HL-60/S4 (cell line): ENCODE data around the gene ANXA4.

Experiments used
- in situ Hi-C: fragments of 300-500 bp; cut with MboI; formaldehyde crosslinking; loops from 2 replicates; pipeline ENCODE4 v1.14.3; 2022; ENCODE audit warnings: low sequenced_read_pairs

The ANXA4 gene

GRCh38 chr2:69833752-69834151 lies 91.8 kb downstream of the ANXA4 start:
- in situ Hi-C loops = no loop called here

GRCh38 chr2:69835666-69836065 lies 93.7 kb downstream of the ANXA4 start:
- in situ Hi-C loops = no loop called here

DNA sequence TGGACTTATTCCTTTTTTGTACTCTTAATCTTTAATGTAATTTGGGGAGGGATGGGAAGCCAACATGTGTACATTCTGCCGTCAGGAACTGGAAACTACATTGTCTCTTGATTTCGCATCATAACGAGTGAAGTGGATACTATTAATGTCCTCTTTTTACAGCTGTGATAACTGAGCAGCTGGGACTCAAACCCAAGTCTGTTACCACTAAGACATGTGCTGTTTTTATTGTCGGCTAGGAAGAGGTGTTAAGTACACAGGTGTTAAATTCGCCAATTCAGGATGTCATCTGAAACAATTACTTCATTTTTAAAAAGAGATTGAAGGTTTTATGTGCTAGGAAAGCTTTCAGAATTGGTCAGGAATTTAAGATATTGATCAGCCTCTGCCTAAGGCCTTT lies 94.4 kb downstream of the ANXA4 start:
- in situ Hi-C loops = no loop called here

DNA sequence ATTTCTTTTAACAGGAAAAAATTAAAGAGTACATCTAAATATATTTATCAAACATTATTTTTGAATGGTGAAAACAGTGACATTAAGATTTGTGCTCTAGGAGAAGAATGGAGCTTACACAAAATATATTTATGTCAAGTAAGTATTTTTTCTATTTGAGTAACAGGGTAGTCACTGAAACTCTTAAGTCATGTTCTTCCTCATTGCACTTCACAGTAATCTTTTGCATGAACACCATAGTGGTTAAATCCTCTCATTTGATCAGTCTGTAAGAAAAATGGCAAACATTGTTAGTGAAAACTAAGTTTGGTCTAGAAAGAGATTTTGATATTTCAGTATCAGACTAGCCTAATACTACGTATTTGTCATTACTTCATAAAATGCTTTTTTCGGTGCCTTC lies 95.6 kb downstream of the ANXA4 start:
- in situ Hi-C loops = no loop called here

DNA sequence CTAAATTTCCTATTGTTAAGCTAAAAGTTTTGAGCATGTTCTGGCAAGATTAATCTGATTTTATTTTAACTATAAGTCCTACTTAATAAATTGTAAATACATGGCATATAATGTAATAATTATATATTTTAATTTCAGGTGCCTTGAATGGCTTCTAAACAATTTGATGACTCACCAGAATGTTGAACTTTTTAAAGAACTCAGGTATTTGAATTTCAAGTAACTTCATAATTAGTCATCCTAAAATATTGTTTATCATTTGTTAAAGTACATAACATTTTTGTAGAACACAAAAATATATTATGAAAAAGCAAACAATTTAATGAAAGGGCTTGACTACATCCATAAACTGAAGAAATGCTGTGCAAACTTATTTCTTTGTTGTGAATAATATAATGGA lies 102.1 kb downstream of the ANXA4 start:
- in situ Hi-C loops = no loop called here

DNA sequence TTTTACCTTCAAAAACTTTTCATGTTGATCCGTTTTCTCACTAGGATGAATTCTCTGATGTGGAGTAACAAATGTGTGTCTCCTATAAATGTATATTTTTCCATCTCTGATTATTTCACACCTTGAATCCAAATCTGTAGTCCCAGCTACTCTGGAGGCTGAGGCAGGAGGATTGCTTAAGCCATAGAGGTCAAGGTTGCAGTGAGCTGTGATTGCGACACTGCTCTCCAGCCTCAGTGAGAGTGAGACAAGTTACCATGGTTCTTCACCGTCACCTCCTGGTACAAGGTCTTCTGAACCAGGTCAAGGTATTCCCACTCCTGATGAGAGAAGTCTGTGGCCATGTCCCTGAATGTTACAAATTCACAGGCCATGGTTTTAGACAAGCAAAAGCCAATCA lies 102.6 kb downstream of the ANXA4 start:
- in situ Hi-C loops = no loop called here

- in situ Hi-C loops = no loop called here
Observed at GRCh38 chr2:69846182-69847067, 104.5 kb downstream of the ANXA4 start.

DNA sequence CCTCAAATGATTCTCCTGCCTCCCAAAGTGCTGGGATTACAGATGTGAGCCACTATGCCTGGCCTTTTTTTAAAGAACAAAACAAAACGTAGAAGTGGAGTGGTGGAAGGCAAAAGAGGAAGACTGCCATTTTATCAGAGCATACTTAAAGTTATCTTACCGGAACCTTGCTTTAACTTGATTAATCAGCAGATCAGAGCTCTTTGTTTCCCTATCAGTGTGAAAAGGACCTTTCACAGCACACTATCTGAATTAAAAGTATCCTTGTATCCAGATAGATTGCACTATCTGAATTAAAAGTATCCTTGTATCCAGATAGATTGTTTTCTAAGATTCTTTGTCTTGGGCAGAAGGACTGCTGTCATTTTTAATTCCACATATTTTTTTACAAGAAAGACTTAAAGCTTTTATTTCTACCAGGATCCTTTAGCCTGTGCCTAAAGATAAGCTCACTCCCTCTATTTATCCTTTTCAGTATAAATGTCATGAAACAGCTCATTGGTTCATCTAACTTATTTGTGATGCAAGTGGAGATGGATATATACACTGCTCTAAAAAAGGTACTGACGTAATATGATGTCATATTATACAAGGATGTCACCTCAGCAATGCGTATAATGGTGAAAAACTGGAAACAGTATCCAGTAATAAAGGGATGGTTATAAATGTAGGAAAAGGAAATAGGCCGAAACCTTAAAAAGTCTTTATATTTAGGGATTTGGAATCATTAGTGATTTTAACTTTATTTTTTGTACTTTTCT lies 105.3 kb downstream of the ANXA4 start:
- in situ Hi-C loops = no loop called here

GRCh38 chr2:69848186-69848790 lies 106.4 kb downstream of the ANXA4 start:
- in situ Hi-C loops = no loop called here

- in situ Hi-C loops = no loop called here
Observed at GRCh38 chr2:69858261-69858660, 116.3 kb downstream of the ANXA4 start.

GRCh38 chr2:69863298-69863697 lies 121.4 kb downstream of the ANXA4 start:
- in situ Hi-C loops = no loop called here
